AG08395 (cell line): ENCODE data around the gene SHANK1.

ENCODE experiments used
- DNase-seq: peaks from one replicate; pipeline ENCODE4 v3.0.0; 2012; ENCODE audit warnings: mixed read lengths, low spot score

SHANK1 gene

DNA sequence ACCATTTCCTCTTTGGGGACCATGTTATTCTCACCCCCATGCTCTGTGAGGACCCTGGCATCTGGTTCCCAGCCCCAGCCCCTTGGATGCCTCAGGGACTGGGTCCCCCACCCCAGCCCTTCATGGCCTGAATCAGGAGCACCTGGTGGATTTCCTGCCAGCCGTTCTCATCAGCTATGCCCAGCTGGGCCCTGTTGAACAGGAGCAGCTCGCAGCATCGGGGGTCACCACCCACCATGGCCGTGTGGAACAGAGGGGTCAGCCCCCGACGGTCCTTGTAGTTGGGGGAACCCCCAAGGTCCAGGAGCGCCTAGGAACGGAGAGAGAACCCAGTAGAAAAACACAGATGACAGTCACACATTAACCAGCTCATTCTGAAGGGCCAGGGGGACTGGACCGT lies 7.8 kb downstream of the SHANK1 start:
- no peak for DNase-seq

DNA sequence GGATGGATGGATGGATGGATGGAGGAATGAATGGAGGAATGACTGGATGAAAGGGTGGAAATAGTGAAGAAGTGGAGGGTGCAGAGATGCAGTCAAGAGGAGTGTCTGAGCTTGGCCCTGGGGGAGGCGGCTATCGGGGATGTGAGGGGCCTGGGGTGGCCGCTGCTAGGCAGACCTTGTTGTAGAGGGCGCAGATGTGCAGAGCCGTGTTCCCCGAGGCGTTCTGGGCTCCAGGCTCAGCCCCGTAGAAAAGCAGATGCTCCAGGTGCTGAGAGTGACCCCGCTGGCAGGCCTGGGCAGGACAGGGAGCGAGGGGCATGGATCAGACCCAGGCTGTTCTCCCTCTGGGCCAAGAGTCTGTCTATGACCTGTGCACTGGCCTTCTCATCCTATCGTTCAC lies 8.4 kb downstream of the SHANK1 start:
- DNase-seq = no peak

DNA sequence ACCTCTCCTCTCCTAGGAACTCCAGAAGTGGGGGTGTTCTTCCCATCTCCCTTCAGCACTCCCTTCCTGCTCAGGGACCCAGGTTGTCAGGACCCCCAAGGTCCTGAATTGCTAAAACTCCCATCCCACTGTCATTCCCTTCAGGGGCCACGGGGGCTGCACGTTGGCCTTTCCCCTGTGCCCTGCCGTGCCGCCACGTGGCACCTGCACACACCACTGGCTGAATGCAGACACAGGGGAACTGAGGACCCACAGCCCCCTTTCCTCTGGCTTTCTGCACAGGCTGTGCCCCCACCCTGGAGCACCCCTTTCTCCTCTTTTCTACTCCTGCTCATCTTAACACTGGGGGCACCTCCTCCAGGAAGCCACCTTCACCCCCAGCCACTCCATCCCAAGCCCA lies 9.0 kb downstream of the SHANK1 start:
- no peak for DNase-seq

DNA sequence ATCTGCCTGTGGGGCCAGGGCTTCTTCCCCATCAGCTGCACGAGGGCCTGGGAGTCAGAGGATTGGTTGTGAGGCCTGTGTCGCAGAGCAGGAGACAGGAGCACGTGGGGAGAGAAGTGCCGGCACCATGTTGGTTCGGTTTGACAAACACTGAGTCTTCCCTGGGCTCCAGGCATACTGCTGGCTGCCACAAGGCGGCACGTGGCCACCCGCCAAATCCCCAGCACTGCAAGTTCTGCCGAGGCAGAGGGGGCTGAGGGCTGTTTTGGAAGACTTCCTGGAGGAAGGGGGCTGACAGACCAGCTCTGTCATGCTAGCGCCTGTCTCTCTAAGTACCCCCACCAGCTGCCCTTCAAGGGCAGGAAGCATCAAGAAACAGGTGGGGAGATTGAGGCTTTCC lies 9.5 kb downstream of the SHANK1 start:
- no peak for DNase-seq

DNA sequence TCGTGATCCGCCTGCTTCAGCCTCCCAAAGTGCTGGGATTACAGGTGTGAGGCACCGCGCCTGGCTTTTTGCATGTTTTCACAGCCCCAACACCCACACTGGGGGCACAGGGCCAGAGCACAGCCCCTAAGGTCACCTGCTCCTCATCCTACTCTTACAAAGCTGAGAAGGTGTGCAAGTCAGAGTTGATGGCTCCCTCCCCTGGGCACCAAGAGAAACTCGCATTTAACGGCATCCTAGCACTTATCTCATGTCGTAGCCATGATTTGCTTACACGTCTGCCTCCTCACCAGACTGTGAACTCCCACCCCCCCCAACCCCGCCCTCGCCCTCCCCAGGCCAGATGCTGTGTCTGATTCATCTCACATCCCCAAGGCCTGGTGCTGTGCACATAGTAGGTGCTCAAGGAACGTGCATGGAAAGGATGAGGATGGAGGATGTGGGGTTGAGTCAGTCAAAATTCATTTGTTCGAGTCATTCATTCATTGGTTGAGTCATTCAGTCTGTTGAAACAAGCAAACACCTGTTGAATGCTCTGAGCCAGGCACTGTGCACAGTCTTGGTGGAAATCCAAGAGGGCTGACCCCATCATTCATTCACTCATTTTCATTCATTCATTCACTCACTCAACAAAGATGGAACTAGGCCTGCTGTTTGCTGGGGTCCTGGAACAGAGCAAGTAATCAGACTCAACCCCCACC lies 11.3 kb downstream of the SHANK1 start:
- no peak for DNase-seq

DNA sequence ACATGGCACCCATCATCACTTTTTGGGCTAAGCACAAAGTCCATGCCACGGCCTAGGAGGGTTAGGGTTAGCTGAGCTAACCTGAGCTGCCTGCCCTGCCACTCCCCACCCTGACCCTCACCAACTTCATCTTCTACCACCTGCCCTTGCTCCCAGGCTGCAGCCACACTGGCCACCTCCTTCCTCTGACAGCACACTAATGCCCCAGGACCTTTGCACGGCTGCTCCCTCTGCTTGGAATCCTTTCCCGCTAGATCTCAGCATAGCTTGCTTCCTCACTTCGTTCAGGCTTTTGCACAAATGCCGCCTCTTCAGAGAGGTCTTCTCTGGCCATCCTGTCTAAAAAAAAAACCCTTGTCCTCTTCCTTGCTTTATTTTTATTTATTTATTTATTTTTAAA lies 13.2 kb downstream of the SHANK1 start:
- no peak for DNase-seq

DNA sequence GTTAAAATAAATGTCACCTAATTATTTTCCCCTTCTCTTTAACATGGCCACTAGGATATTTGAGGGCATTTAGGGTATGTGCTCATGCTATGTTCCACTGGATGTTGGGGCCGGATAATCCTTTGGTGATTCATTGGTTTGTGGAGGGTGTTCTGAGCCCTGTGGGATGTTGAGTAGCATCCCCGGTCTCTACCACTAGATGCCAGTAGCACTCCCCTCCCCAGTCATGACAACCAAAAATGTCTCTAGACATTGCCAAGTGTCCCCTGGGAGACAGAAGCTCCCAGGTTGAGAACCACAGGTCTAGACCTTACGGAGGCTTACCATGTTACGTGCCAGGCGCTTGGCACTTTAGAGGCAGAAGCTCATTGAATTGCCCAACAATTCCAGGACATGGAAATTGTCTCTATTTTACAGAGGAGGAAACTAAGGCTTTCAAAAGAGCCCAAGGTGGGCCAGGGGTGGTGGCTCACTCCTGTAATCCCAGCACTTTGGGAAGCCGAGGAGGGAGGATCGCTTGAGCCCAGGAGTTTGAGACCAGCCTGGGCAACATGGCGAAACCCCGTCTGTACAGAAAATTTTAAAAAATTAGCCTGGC lies 14.1 kb downstream of the SHANK1 start:
- peak; percentile 95 for DNase-seq

DNA sequence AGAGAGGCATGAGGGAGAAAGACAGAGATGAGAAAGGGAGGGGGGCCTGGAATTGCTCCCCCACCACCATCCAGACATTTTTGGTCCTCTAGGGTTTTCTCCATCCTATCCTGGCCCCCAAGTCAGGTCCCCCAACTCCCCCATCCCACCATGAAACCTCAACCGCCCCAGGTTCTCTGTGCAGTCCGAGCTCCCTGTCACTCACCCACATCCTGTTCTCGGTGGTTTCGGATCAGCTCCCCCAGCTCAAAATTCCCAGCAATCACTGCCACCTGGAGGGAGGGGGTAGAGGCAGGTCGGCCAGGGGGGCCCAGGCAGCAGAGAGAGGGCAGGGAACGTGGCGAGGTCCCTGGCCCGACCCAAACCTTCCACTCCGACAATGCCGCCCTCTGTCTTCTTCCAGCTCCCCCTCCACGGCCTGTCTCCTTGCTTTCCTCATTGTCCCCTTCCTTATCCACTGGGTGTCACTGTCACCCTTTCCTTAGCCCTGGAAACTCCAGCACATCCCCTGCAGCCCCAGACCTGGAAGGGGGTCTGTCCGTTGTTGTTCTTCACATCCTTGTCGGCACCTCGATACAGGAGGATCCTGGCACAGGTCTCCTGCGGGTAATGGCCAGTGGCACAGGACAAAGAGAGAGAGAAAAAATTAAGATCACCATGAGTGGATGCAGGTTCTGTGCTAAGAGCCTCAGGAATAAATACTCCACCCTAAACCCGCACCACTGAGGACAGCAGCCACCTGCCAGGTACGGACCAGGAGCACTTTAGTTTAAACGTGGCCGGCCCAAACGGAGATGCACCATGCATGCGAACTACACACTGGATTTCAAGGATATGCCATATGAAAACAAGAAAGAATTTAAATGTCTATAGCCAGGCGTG lies 15.4 kb downstream of the SHANK1 start:
- DNase-seq = no peak

DNA sequence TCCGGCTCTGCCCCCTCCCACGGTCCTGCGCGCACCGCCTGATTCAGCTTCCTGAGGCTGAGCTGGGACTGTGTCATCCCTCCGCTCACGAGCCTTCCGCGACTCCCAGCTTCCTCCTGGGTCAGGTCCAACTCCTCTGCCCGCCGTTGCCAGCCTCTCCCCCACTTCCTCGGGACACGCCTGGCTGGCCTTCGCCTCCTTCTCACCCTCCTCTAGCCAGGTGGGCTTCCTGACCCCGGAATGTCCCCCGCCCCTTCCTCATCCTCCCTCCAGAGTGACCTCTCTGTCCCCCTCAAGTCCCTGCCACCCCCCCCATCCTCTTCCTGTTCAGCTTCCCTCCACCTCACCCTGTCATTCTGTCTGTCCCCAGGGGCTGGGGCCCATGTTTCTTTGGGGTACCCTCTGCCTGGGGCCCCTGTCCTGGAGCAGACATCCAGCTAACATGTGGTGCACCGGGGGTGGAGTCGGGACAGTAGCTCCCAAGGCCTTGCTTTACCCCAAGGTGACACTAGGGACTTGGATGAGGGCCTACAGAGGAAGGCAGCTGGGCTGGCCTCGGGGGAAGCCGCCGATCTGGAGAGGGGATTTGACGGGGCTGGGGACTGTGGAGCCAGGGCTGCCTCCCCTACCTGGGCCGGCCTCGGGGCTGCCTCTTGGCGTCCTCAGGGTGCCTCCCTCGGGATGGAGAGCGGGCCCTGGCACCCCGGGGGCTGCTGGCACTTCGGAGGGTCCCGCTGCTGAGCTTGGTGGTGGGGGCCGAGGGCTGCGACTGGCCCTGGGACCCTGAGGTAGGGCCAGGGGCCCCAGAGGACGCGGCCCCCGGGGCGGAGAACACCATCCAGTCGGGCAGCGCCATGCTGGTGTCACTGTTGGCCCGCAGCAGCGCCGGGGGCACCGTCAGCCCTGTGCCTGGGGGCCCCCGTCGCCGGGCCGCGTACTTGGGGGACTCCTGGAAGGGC lies 16.5 kb downstream of the SHANK1 start:
- DNase-seq = no peak

DNA sequence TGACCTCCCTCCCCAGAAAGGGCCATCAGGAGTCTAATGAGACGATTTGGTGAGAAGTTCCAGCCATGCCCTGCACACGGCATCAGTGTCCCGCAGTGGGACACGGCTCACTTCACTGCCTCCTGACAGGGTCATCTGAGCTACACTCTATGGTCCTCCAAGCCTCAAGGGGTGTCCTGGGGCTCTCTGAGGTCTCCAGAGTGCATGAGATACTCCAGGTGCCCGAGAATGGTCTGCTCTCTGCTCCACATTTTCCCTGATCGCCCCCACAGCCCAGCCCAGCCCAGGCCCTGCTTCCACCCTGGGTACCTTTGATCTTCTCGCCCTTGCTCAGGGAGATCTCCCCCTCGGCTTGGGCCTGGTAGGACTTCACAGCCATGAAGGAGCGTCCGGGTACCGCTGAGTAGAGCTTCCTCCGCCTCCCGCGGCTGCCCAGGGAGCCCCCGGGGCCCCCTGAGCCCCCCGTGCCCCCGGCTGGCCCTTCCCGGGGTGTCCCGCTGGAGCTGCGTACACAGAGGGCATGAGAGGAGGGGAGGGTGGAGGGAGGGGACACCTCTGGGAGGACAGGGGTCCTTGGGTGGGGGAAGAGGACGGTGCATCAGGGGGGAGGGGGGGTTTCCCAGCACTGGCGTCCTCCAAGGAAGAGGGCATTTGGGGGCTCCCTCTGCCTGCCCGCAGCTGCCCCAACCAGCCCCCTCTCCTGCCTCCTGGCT lies 17.3 kb downstream of the SHANK1 start:
- DNase-seq = no peak

DNA sequence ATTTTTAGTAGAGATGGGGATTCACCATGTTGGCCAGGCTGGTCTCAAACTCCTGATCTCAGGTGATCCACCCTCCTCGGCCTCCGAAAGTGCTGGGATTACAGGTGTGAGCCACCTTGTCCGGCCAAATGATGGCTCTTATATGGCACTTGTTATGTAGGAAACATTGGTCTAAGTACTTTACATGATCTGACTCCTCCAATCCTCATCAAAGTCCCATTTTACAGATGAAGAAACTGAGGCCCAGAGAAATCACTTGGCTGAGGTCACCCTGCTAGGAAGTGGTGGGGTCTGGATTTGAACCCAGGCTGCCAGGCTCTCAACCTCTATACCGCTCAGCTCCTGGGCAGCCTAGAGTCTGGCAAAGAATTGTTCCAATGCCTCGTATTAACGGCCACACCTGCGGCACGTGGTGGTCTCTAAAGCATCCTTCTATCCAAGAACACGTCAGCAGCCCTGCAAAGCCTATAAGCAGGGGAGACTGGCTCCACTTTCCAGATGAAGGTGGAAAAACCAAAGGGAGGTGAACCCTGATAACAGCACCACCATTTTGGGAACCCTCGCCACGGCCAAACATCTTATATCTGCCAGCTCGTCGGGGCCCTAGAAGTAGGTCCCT lies 18.1 kb downstream of the SHANK1 start:
- DNase-seq = no peak

DNA sequence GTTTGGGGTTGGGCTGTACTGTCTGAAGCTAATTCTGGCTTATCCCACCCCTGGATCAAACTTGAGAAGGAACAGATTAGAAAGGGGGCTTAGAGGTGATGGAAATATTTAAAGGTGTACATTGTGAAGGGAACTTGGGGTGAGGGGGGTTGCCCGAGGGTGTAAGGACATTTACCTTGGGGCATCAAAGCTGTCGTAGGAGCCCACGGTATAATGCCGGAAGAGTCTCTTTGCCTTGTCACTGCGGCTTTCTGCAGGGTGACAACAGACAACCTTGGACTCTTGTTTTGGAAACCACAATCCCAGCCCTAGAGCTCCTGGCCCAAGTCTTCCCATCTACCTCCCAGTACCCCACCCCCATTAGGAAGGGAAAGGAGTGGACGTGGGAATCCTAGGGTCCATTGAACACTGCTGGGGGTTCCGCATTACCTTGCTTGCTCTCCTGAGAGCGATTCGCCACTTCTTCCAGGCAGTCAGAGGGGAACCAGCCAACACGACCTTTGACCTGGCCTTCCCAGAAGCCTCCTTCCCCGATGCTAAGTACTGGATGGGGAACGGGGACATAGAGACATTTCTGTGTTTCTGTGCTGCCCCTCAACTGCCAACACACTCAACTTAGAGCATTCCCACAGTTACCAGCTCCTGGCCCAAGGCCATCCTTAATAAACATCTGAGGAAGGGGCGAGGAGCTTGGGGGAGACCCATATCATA lies 22.0 kb downstream of the SHANK1 start:
- no peak for DNase-seq

DNA sequence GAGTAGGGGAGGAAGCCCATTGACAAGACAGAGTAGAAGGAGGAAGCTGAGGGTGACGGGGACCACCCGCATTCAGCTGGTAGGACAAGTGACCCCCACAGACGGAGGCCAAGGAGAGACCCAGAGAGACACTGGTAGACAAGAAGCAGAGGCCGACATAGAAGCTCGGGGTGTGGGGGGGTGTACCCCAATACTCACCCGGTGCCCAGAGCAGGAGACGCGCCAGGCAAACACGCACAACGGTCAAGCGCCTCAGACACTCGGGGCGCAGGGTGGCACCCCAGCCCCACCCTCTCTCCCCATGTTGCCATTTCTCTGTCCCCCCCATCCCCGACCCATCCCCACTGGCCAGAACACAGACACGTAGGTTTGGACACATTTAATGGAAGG lies 23.5 kb downstream of the SHANK1 start:
- no peak for DNase-seq

DNA sequence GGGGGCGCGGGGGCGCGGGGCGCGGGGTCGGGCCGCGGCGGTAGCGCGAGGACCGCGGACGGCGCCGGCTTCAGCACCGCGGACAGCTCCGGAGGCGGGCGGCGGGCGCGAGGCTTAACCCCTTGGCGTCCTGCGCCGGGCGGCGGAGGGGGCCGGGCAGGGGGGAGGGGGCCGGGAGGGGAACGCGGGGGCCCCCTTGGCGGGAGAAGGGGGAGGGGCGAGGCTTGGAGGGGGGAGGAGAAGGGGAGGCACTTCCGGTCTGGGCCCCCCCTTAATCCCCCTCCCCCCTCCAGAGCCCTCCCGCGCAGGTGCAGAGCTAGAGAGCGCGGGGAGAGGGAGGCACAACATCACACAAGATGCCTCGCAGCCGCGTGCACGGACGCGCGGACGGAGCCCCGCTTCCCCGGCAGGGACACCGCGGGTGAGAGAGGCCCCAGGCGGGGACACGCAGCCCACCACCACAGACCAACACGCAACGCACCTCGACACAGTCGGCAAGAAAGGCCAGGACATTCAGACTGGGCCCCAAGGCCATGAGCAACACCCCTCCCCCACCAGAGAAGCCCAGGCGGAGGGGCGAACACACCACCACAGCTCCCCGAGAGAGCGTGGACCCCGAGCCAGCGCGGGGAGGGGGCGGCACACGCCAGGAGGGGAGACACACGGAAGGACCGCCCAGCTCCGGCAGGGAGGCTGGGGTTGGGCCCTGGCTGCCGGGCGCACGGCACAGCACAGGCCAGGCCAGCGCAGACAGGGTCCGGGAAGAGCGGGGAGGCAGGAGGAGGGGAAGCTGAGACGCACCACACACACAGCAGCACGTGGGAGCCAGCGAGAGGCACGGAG lies 24.1 kb downstream of the SHANK1 start:
- DNase-seq = peak; percentile 51

DNA sequence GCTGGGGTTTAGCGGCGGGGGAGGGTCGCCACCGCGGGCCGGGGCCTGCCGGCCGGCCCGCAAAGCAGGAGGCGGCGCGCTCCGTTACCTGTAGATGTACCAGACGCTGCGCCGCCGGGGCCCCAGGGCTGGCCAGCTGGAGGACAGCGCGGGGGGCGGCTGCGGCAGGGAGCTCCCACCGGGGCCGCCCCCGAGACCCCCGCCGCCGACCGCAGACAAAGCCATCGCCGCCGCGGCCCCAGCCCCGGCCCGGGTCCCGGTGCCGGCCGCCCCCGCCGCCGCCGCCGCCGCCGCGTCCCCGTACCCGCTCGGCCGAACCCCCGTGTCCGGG lies 24.8 kb downstream of the SHANK1 start:
- DNase-seq = no peak

DNA sequence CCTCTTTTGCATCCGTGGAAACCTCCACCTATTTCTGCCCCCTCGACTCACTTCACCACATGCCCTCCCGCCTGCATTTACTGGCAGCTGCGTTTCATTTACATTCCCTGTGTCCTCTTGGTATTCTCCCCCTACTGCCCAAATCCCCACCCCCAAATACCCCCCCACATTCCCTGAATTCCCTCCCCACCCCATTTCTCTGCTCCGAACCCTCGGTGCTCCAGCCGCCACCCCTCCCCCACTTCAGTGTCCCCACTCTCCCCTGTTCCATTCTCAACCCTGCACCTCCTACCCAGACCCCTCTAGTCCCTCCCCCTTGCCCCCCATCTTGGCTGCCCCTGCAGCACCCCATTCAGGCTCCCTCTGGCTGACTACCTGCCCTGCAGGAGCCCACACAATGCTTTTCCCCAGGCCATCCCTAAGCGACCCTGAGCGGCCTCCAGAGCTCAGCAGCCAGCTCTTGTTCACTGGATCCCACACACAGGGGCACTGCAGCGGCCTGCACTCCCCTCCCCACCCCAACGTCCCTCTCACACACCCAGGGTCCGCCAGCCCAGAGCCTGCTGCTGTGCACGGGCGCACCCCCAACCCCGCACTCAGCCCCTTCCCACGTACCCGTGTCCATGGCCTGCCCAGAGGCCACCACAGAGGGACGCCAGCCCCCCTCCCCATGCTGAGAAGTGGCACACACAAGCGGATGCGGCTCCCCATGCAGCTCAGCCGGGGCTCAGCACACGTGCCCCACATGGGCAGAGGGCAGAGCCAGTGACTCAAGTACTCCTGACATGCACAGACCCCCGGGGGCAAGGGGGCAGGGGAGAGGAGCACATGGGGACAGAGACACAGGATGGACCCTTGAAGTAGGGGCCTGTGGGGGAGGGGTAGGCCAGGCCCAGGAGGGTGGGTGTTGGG lies 26.3 kb downstream of the SHANK1 start:
- no peak for DNase-seq

DNA sequence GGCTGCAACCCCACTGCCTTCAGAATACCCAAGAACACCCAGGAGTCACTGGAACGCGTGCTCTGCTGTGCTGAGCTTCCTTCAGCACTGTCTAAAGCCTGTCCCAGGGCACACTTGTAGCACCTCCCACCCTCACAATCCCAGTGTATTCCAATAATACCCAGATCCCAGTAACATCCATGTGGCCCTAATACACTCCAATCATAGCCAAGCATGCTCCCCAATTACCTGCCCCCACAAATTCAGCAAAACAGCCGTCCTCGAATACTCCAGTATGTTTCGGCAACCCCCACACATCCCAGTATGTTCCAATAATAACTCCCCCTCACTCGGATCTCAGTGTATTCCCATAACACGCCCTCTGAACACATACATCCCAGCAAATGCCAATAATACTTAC lies 29.2 kb downstream of the SHANK1 start:
- DNase-seq = no peak

DNA sequence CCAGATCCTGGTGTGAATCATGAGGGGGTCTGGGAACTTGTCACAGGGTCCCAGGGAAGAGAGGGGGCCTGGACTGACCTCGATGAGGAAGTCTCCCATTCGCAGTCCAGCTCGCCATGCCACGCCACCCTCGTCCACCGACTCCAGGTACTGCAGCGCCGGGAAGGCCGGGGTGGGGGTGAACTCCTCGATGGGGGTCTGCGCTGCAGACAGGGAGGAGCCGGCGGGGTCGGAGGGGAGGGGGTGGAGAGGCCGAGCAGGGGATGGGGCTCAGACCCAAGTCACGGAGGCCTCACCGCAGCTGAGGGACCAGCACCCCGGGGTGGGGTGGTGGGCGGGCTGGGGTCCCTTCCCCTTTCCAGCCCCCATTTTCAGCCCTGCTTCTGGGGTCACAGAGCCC lies 30.8 kb downstream of the SHANK1 start:
- DNase-seq = no peak
